ENCODE data around the gene CXCL11.

DNA sequence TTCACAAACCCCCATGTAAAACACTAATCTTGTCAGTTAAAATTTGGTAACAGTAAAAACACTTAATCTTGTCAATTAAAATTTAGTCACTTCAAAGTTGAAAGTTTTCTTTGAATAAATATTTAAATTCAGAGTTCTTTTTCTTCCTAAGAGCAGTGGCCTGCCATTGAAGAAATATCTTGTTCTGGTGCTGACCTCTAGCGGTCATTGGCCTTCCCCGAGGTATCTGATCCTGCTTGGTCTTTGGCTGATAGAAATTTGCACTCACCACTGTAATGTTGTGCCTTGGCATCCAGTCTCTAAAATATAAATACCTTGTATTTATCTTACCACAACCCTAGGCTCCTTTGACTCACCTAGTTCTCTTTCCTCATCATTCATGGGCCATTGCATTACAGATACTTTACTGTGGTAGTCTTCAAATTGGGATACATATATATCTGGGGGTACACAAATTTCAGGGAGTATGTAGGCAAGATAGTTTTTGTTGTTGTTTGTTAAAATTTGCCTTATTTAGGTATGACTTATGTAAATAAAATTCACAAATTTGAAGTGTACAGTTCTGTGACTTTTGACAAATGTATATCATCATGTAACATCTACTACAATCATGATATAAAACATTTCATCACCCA lies 31.9 kb upstream of the CXCL11 start:
- TF ChIP-seq, protein P1, sequence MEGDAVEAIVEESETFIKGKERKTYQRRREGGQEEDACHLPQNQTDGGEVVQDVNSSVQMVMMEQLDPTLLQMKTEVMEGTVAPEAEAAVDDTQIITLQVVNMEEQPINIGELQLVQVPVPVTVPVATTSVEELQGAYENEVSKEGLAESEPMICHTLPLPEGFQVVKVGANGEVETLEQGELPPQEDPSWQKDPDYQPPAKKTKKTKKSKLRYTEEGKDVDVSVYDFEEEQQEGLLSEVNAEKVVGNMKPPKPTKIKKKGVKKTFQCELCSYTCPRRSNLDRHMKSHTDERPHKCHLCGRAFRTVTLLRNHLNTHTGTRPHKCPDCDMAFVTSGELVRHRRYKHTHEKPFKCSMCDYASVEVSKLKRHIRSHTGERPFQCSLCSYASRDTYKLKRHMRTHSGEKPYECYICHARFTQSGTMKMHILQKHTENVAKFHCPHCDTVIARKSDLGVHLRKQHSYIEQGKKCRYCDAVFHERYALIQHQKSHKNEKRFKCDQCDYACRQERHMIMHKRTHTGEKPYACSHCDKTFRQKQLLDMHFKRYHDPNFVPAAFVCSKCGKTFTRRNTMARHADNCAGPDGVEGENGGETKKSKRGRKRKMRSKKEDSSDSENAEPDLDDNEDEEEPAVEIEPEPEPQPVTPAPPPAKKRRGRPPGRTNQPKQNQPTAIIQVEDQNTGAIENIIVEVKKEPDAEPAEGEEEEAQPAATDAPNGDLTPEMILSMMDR (IDR thresholded peaks at IDR 0.05; ENCODE audit: low read depth, low read length, poor library complexity, severe bottlenecking), result peak; percentile 75
- no peak for TF ChIP-seq EZH2phosphoT487 (IDR thresholded peaks at IDR 0.05; ENCODE audit: borderline replicate concordance, low read length)
